Articular chondrocyte of knee joint (primary cell): Measurements from ENCODE around the gene TMEM255B. TPM values are rescaled to one million over a fixed set of nuclear protein-coding genes. Genes with fewer than 3 reads are reported as not detected.

Experiments used
- total RNA-seq: library from RNA; depleted of rRNA; stranded (reverse); fragments of >200 nt; gene quantifications from 2 replicates; pipeline ENCODE4 v1.2.3, GENCODE V29; 2012

TMEM255B gene
- total RNA-seq = 9.3 and 12.2 TPM in 2 replicates

GRCh38 chr13:113758651-113759524 is at the start of gene TMEM255B:
TMEM255B (plus strand) TSS chr13:113759226; CDS start chr13:113759270, 44 bp downstream.

GRCh38 chr13:113863524-113864272 is 104.7 kb downstream of the TMEM255B start, which contains the start of gene GAS6:
GAS6 (minus strand) TSS chr13:113864076; CDS start chr13:113863920, 156 bp downstream.

Other genes starting within 250 kb of the TMEM255B start
- gene TFDP1, start 174.5 kb upstream of the TMEM255B start, total RNA-seq = 63.8 and 76.5 TPM in 2 replicates
- not detected in 2 replicates for gene ATP4B, start 101.0 kb upstream of the TMEM255B start, total RNA-seq
- gene GRK1, start 92.0 kb upstream of the TMEM255B start, total RNA-seq = under 0.01 TPM in 1 of 2 replicates, not detected in the other
- 211 and 262 TPM in 2 replicates for gene GAS6, start 104.8 kb downstream of the TMEM255B start, total RNA-seq
- 0.13 and 0.22 TPM in 2 replicates for gene C13orf46, start 214.8 kb downstream of the TMEM255B start, total RNA-seq